Common myeloid progenitor, CD34-positive (primary cell): ENCODE results near the gene TMEM128.

Experiments used
- CTCF ChIA-PET: fragments of 350-600 bp; sonication (Branson Sonifier 250); formaldehyde crosslinking; loops from one replicate; lab custom pipeline; 2021; ENCODE audit warnings: antibody characterized with exemption; lab: Charles Lee
- POLR2A ChIA-PET: fragments of 350-600 bp; sonication (Branson Sonifier 250); formaldehyde crosslinking; loops from one replicate; lab custom pipeline; 2021; ENCODE audit warnings: antibody characterized with exemption; lab: Charles Lee
- DNase-seq, 3 donors: peaks; one replicate each; pipeline versions ENCODE4 v3.0.0 to v3.0.0-alpha.2; 2013
- H3K27ac ChIP-seq, 2 experiments: 1 replicate in 1 of 2; 2 replicates in 1 of 2; pipeline ENCODE4 v1.7.0; 2013; ENCODE audit warnings: inconsistent platforms in 2 of 2, low read length in 2 of 2, mild to moderate bottlenecking in 2 of 2, low read depth in 1 of 2, moderate library complexity in 1 of 2; ENCODE audit not compliant: severe bottlenecking in 2 of 2, insufficient read depth in 1 of 2, poor library complexity in 1 of 2
- H3K27me3 ChIP-seq, 5 experiments: replicated peaks in 2 of 5; 1 replicate in 3 of 5; 2 replicates in 2 of 5; pipeline versions ENCODE4 v1.6.1 to v1.7.0; 2013; ENCODE audit warnings: low read length in 4 of 5, mild to moderate bottlenecking in 2 of 5, moderate library complexity in 2 of 5, inconsistent platforms in 1 of 5; ENCODE audit not compliant: insufficient read depth in 5 of 5, control insufficient read depth in 4 of 5
- H3K36me3 ChIP-seq, 4 experiments: 1 replicate in 2 of 4; 2 replicates in 2 of 4; pipeline versions ENCODE4 v1.6.1 to v1.7.0; 2013; ENCODE audit warnings: low read length in 3 of 4, control low read depth in 1 of 4, mild to moderate bottlenecking in 1 of 4; ENCODE audit not compliant: control insufficient read depth in 4 of 4, insufficient read depth in 4 of 4
- H3K4me1 ChIP-seq, 4 experiments: 1 replicate in 3 of 4; 2 replicates in 1 of 4; pipeline versions ENCODE4 v1.6.1 to v1.7.1; 2013; ENCODE audit warnings: low read length in 3 of 4, mild to moderate bottlenecking in 3 of 4, control low read depth in 1 of 4, inconsistent platforms in 1 of 4, moderate library complexity in 1 of 4; ENCODE audit not compliant: control insufficient read depth in 4 of 4, insufficient read depth in 4 of 4; ENCODE audit errors: control extremely low read depth in 1 of 4
- H3K4me3 ChIP-seq, 7 experiments: 1 replicate in 4 of 7; 2 replicates in 3 of 7; pipeline versions ENCODE4 v1.5.1 to v1.7.0; 2013; ENCODE audit warnings: mild to moderate bottlenecking in 7 of 7, low read length in 6 of 7, moderate library complexity in 6 of 7, inconsistent platforms in 2 of 7, low read depth in 2 of 7, control low read depth in 1 of 7; ENCODE audit not compliant: insufficient read depth in 4 of 7, control insufficient read depth in 1 of 7; ENCODE audit errors: extremely low read depth in 1 of 7
- H3K9me3 ChIP-seq, 5 experiments: 1 replicate in 4 of 5; 2 replicates in 1 of 5; pipeline versions ENCODE4 v1.6.1 to v1.7.1; 2013; ENCODE audit warnings: low read length in 4 of 5, mild to moderate bottlenecking in 2 of 5, inconsistent platforms in 1 of 5, low read depth in 1 of 5, moderate library complexity in 1 of 5; ENCODE audit not compliant: control insufficient read depth in 4 of 5, insufficient read depth in 2 of 5; ENCODE audit errors: control extremely low read depth in 1 of 5
- WGBS: methylation state at CpG from one replicate; pipeline ENCODE4 v1.1.5; 2013; ENCODE audit not compliant: insufficient coverage; 5-methylcytosine and 5-hydroxymethylcytosine counted together

TMEM128 gene

GRCh38 chr4:4288098-4288497 is 40.1 kb upstream of the TMEM128 start:
- Histone ChIP-seq H3K27me3 (no peaks in the 10 kb centered on the region), H3K36me3 (peaks cover 2 to 38% (median 18%) of the 10 kb centered on the region in 4 experiments), H3K4me1 (peaks cover 13 to 24% (median 22%) of the 10 kb centered on the region in 4 experiments), H3K27ac (no peak overlapping the region), H3K9me3 (no peaks in the 10 kb centered on the region), H3K4me3 (no peak overlapping the region)
- no peak for DNase-seq
- ChIA-PET POLR2A (no interaction called here), CTCF (interaction anchor here (1.2 kb wide), 1 partner anchor 28 kb away, joined by 8 read pairs; no protein-coding TSS in a partner anchor)

- CTCF ChIA-PET = interaction anchor here (0.8 to 2.2 kb wide), 6 partner anchors 8 to 37 kb away, joined by 3 to 6 read pairs (median 4); no protein-coding TSS in a partner anchor
- peak in 1 of 3 donors; percentile 3 for DNase-seq
- WGBS = 95% methylated on average over 6 of the region's 11 CpGs
These were observed 37.0 kb upstream of the TMEM128 start for GRCh38 chr4:4284827-4285618.

GRCh38 chr4:4281787-4282186 is 33.8 kb upstream of the TMEM128 start:
- ChIA-PET CTCF (interaction anchor here (0.8 to 1.8 kb wide), 4 partner anchors 13 to 57 kb away, joined by 3 to 5 read pairs (median 4); no protein-coding TSS in a partner anchor), POLR2A (no interaction called here)
- H3K27me3 ChIP-seq = no peaks in the 10 kb centered on the region
- DNase-seq = no peak
- WGBS = 77% methylated on average over 5 of the region's 6 CpGs
- H3K4me3 ChIP-seq = no peak overlapping the region
- no peaks in the 10 kb centered on the region for H3K4me1 ChIP-seq
- H3K9me3 ChIP-seq = no peaks in the 10 kb centered on the region
- H3K36me3 ChIP-seq = peaks cover 14 to 82% (median 53%) of the 10 kb centered on the region in 4 experiments
- peak overlapping the region in 1 of 2 experiments; percentile 39 for H3K27ac ChIP-seq

More at GRCh38 chr4:4284827-4285618, 37.0 kb upstream of the TMEM128 start:
- H3K4me1 ChIP-seq = peaks cover 7 to 13% (median 11%) of the 10 kb centered on the region in 4 experiments
- POLR2A ChIA-PET = interaction anchor here (0.9 kb wide), 1 partner anchor 12 kb away, joined by 3 read pairs; no protein-coding TSS in a partner anchor
- H3K9me3 ChIP-seq = no peaks in the 10 kb centered on the region
- H3K27me3 ChIP-seq = no peaks in the 10 kb centered on the region
- no peak overlapping the region for H3K27ac ChIP-seq
- H3K36me3 ChIP-seq = peaks cover 11 to 57% (median 39%) of the 10 kb centered on the region in 4 experiments
- no peak overlapping the region for H3K4me3 ChIP-seq

- no peaks in the 10 kb centered on the region for H3K9me3 ChIP-seq
- H3K36me3 ChIP-seq = peaks cover 14 to 72% (median 54%) of the 10 kb centered on the region in 4 experiments
- H3K4me1 ChIP-seq = no peaks in the 10 kb centered on the region
- no peak overlapping the region for H3K27ac ChIP-seq
- H3K27me3 ChIP-seq = no peaks in the 10 kb centered on the region
- H3K4me3 ChIP-seq = no peak overlapping the region
- ChIA-PET CTCF (no interaction called here), POLR2A (no interaction called here)
- WGBS = 67% methylated on average over 3 of the region's 6 CpGs
- no peak for DNase-seq
These were observed 29.5 kb upstream of the TMEM128 start for GRCh38 chr4:4277531-4277930.

- no peak overlapping the region for H3K4me3 ChIP-seq
- no peaks in the 10 kb centered on the region for H3K9me3 ChIP-seq
- ChIA-PET POLR2A (no interaction called here), CTCF (interaction anchor here (1.1 to 1.6 kb wide), 4 partner anchors 11 to 64 kb away, joined by 3 to 5 read pairs (median 4); no protein-coding TSS in a partner anchor)
- peaks cover 0 to 1% (median 0%) of the 10 kb centered on the region in 4 experiments for H3K4me1 ChIP-seq
- over 99% methylated on average over 11 of the region's 14 CpGs for WGBS
- H3K27me3 ChIP-seq = no peaks in the 10 kb centered on the region
- no peak for DNase-seq
- peaks cover 14 to 68% (median 52%) of the 10 kb centered on the region in 4 experiments for H3K36me3 ChIP-seq
- no peak overlapping the region for H3K27ac ChIP-seq
These were observed 26.2 kb upstream of the TMEM128 start for GRCh38 chr4:4274226-4274625.

- H3K27ac ChIP-seq = no peak overlapping the region
- 100% methylated on average over 3 of the region's 10 CpGs for WGBS
- H3K4me1 ChIP-seq = peaks cover 0 to 3% (median 0%) of the 10 kb centered on the region in 4 experiments
- no peak overlapping the region for H3K4me3 ChIP-seq
- no peak for DNase-seq
- no peaks in the 10 kb centered on the region for H3K27me3 ChIP-seq
- no peaks in the 10 kb centered on the region for H3K9me3 ChIP-seq
- CTCF ChIA-PET = interaction anchor here (1.9 kb wide), 1 partner anchor 12 kb away, joined by 10 read pairs; no protein-coding TSS in a partner anchor
- POLR2A ChIA-PET = no interaction called here
- peaks cover 11 to 66% (median 47%) of the 10 kb centered on the region in 4 experiments for H3K36me3 ChIP-seq
These were observed 23.9 kb upstream of the TMEM128 start for GRCh38 chr4:4271912-4272311.

GRCh38 chr4:4270529-4270928 is 22.5 kb upstream of the TMEM128 start:
- H3K9me3 ChIP-seq = no peaks in the 10 kb centered on the region
- 100% methylated on average over 3 of the region's 4 CpGs for WGBS
- POLR2A ChIA-PET = no interaction called here
- H3K36me3 ChIP-seq = peaks cover 11 to 66% (median 45%) of the 10 kb centered on the region in 4 experiments
- CTCF ChIA-PET = no interaction called here
- H3K4me3 ChIP-seq = no peak overlapping the region
- peaks cover 0 to 3% (median 0%) of the 10 kb centered on the region in 4 experiments for H3K4me1 ChIP-seq
- H3K27ac ChIP-seq = no peak overlapping the region
- H3K27me3 ChIP-seq = no peaks in the 10 kb centered on the region
- no peak for DNase-seq
